Stromal cell of bone marrow (primary cell): ENCODE measurements around the gene DIP2C.
"Not testable (repeated sequence)": the region's sequence is repeated elsewhere in the genome, so short reads cannot be mapped to it uniquely, and the experiment has no call there.

Experiments
- DNase-seq: peaks from one replicate; pipeline ENCODE4 v3.0.0-alpha.2; 2012; ENCODE audit warnings: low read depth

Gene DIP2C, protein sequence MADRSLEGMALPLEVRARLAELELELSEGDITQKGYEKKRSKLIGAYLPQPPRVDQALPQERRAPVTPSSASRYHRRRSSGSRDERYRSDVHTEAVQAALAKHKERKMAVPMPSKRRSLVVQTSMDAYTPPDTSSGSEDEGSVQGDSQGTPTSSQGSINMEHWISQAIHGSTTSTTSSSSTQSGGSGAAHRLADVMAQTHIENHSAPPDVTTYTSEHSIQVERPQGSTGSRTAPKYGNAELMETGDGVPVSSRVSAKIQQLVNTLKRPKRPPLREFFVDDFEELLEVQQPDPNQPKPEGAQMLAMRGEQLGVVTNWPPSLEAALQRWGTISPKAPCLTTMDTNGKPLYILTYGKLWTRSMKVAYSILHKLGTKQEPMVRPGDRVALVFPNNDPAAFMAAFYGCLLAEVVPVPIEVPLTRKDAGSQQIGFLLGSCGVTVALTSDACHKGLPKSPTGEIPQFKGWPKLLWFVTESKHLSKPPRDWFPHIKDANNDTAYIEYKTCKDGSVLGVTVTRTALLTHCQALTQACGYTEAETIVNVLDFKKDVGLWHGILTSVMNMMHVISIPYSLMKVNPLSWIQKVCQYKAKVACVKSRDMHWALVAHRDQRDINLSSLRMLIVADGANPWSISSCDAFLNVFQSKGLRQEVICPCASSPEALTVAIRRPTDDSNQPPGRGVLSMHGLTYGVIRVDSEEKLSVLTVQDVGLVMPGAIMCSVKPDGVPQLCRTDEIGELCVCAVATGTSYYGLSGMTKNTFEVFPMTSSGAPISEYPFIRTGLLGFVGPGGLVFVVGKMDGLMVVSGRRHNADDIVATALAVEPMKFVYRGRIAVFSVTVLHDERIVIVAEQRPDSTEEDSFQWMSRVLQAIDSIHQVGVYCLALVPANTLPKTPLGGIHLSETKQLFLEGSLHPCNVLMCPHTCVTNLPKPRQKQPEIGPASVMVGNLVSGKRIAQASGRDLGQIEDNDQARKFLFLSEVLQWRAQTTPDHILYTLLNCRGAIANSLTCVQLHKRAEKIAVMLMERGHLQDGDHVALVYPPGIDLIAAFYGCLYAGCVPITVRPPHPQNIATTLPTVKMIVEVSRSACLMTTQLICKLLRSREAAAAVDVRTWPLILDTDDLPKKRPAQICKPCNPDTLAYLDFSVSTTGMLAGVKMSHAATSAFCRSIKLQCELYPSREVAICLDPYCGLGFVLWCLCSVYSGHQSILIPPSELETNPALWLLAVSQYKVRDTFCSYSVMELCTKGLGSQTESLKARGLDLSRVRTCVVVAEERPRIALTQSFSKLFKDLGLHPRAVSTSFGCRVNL (N-terminal part only)

DNA sequence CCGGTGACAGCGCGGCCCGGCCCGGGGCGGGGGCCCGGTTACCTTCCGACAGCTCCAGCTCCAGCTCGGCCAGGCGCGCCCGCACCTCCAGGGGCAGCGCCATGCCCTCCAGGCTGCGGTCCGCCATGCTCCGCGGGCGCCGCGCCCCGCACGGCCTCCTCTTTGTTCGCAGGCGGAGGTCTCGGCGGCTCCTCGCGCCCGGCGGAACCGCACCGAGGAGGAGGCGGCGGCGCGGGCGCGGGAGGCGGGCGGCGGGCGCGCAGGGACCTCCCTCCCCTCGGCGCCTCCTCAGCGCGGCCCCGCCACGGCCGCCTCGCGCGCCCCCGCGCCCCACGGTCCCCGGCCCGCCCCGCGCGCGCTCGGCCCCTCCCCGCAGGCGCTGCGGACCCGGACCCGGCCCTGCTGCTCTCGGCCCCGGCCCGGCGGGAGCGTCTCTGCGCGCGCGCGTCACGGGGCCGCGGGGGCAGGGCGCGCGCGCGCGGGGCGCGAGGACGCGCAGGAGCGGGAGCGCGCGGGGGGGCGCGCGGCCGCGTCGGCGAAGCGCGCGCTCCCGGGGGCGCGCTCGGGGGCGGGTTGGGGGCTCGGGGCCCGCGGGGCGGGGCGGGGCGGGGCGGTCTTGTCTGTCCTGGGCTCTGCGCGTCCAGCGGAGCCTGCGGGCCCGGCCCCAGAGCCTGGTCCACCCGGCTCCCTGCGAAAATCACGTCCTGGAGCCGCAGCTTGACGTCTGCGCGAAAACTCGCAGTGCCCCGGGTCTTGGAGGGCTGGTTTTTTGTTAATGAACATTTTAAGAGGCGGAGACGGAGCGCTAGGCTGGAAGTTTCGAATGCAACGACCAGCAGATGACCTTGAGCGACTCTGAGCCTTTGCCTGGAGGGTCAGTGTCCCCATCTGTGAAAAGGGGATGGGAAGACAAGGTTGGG, at the start of gene DIP2C:
Gene DIP2C (minus strand): TSS at position 217 of the 920 bp plus-strand sequence. CDS start 90 bp downstream, at position 127.
- peak; percentile 66 for DNase-seq

DNA sequence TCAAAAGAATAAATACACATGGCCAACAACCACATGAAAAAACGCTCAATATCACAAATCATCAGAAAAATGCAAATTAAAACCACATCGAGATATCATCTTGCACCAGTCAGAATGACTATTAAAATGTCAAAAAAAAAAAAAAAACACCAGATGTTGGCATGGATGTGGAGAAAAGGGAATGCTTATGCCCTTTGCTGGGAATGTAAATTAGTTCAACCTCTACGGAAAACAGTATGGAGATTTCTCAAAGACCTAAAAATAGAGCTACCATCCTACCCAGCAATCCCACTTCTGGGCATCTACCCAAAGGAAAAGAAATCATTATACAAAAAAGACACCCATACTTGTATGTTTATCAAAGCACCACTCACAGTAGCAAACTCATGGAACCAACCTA, 45.0 kb upstream of the DIP2C start:
- no peak for DNase-seq

DNA sequence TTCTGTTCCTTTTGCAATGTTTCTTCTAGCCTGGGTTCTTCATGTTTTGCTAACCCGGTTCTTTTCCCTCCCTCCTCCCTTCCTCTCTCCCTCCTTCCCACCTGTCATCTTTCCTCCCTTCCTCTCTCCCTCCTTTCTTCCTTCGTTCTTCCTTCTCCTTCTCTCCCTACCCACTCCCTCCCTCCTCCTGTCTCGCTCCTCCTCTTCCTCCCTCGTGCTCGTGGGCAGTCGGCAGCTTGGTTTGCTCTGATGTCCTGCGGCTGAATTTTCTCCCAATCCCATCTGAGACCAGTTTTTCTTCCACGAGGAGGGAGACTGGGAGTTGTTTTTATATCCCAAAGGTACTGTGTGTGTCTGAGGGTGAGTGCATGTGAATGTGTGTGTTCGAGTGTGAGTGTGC, 43.6 kb upstream of the DIP2C start:
- DNase-seq: no peak

DNA sequence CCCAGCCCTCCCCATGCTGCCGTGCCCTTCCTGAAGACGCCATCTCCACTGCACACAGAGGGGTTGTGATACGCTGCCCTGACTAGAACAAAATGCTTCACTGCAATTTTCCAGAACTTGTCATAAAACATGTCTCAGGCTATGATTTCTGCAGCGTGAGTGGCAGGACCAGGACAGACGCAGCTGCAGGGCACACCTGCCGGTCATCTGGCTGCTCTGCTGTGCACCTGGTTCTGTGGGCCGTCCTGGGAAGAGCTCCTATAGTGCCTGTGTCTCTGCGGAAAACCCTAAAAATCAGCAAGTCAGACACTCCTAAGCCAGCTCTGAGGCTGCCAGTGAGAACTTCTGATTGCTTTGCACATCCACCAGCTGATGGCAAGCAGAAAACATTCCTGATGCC, 39.7 kb upstream of the DIP2C start:
- DNase-seq: no peak

DNA sequence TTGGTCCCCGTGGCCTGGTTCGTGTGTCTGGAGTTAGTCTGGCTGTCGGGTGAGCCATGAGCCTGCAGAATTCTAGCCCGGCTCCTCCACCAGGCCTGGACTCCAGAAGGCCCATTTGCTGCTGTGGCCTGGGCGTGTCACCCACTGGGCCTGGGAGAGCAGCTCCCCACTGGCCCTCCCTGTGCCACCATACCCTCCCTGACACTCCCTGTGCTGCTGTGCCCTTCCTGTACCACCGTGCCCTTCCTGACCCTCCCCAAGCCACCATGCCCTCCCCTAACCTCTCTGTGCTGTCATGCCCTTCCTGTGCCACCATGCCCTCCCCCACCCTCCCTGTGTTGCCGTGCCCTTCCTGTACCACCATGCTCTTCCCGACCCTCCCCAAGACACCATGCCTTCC, 39.1 kb upstream of the DIP2C start:
- DNase-seq: no peak

DNA sequence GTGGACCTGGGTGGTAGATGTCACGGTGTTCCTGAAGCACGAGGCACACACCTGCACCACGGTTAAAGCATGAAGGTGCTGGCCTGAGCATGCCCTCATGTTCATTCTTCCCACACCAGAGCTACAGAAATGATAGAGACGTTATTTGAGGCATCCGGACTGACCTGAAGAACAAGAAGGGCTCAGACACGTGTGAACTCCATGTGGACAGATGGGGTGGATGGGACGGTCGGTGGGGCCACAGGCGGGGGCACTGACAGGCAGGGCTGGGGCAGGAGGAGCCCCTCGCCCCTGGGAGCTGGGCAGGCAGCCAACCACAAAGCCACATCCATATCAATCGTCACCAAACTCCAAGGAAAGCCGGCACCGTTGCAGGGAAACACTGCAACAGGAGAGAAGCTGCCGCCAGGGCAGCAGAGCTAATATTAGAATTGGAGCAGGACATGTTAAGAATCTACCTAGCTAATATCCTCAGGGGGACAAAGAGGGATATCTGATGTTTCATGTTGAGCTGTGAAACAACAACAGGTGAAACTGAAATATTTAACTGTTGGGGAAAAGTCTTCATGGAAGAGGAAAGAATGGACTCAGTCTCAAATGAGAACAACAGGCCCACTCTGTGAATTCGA, 37.8 kb upstream of the DIP2C start:
- DNase-seq: no peak

DNA sequence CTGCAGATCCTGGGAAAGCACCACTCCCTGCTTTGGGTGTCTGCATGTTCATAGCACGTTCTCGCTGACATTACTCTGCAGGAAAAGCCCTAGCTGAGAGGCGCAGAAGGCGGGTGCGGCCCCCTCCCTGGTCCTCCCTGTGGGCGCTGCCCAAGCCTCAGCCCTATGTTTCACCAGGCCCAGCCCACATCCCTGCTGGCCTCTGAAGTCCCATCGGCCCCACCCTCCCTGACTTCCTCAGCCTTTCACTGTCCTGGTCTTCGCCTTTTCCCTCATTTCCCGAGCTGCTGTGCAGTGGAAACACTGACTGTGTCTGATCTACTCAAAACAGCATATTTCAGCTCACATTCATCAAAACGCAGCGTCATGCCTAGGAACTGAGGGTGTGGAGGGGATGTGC, 36.3 kb upstream of the DIP2C start:
- peak; percentile 18 for DNase-seq

DNA sequence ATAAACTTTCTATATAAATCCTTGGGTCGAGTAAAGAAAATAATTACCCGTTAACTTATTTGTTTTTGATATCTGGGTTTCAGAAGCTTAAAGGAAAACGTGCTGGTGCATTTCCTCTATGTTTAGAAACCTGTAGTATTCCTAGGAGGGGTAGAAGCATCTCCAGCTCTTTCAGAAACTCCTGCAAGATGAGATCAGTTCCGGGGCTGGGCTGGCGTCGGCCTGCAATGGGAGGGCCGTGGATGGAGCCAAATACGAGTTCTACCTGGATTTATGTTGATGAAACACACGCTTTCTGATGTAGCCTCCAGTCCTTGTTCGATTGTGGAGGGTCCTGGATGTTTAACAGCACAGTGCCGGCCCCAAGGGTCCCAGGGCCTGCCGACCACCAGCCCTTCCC, 35.8 kb upstream of the DIP2C start:
- DNase-seq: no peak

DNA sequence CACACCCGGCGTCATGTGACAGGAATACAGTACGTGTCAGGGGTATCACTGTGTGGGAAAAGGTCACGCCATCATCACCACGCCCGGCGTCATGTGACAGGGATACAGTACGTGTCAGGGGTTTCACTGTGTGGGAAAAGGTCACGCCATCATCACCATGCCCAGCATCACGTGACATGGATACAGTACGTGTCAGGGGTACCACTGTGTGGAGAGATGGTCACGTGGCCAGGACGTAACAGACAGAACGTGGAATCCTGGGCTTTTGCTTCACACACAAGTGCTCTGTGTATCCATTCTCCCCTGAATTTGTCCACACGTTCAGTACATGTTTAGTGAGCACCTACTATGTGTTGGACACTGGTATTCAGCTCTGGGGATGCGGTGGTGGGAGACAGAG, 34.5 kb upstream of the DIP2C start:
- no peak for DNase-seq

DNA sequence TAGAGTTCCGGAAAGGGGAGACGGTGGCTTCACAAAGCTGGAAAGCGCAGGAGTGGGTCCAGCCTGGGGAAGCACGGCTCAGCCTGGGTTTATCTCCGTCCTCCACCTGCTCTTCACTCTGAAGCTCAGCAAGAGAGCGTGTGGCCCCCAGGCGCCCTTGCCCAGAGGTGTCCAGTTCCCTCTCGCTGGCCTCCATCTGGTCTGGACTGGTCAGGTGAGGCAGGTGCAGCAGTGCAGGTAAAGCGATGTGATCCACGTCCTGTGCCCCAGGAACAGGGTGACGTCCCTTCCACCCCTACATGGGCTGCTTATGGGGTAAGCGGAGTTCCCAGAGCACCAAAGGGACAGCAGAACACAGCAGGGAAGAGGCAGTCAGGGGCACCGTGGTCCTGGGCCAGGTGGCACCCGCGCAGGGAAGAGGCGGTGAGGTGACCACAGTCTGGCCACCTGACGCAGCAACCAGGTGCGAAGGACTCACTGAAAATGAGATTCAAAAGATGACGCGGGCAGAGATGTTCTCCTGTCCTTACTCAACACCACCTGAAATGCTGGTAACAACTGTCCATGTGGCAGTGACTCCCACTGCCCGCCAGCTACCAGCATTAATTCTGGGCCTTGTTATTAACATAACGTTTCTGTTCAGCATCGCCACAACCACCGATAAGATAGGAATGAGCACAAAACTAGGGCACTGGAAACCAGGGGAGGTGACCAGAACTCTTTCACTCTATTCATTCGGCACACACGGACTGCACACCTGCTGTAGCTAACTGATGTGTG, 33.0 kb upstream of the DIP2C start:
- DNase-seq: no peak

DNA sequence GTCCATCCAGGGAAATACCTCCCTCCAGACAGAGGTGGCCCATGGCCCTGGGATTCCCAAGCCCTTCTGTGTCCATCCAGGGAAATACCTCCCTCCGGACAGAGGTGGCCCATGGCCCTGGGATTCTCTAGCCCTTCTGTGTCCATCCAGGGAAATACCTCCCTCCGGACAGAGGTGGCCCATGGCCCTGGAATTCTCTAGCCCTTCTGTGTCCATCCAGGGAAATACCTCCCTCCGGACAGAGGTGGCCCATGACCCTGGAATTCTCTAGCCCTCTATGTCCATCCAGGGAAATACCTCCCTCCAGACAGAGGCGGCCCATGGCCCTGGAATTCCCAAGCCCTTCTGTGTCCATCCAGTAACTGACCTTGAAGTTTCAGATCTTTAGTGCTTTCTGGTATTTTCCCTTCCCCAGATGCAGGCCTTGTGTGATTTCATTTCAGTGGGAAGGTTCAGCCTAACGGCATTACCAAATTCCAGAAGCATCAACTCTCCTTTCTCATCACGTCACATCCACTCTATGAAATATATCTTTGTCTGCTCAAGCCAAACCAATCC, 28.8 kb upstream of the DIP2C start:
- DNase-seq: no peak

DNA sequence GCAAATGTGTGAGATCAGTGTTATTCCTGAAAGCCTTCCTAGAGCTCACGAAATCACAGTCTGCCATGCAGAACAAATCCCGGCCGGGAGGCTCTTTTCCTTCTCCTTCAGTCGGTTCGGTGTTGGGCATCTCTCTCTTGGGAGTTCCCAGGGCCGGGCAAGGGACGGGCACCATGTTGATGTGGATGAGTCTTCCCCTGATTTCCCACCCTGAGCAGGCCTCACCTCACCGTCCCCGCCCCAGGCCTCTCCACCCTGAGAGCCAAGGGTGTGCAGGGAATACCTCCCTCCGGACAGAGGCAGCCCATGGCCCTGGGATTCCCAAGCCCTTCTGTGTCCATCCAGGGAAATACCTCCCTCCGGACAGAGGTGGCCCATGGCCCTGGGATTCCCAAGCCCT, 28.0 kb upstream of the DIP2C start:
- no peak for DNase-seq

DNA sequence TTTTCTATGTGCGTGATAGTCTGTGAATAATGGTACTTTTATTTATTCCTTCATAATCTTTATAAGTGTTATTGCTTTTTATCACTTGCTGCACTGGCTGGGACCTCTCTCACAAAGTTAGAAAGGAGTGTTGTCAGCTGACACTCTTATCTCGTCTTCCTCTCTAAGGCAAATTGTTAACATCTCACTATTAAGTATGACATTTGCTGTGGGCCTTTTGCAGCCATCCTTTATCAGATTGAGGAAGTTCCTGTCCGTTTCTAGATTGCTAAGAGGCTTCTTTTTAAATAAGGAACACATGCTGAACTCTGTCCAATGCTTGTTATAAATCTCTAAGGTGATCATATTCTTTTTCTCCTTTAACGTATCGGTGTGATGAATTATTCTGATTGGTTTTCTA, 27.4 kb upstream of the DIP2C start:
- no peak for DNase-seq

DNA sequence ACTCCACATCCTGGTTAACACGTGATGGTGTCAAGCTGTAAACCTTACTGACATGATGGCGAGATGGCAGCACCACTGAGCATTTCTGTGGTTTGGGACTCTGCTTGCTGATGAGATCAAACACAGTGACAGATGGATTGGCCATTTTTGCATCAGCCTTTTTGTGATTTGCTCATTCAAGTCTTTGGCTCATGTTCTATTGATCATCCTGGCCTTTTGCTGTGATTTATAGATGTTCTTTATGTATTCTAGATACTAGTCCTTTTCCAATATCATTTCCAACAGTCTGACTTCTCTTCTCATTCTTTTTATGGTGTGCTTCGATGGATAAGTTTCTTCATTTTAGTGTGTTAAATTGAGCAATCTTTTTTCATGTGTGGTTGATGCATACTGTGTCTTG, 24.7 kb upstream of the DIP2C start:
- no peak for DNase-seq

DNA sequence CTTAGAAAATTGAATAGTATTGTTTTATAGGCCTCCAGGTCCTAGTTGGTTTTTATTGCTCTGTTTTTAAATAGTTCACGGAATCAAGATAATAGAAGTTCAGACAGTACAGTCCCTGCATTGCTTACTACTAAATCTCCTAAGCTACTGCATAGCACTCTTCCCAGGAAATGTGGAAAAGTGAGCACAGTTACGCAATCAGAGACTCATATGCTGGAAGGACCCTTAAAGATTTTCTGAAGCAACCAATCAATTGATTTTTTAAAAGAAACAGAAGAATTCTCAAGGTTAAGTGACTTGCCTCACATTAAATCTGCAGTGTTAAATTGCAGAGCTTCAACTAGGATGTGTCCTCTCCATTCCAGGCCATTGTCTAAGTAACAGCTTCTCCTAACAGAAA, 23.1 kb upstream of the DIP2C start:
- no peak for DNase-seq

DNA sequence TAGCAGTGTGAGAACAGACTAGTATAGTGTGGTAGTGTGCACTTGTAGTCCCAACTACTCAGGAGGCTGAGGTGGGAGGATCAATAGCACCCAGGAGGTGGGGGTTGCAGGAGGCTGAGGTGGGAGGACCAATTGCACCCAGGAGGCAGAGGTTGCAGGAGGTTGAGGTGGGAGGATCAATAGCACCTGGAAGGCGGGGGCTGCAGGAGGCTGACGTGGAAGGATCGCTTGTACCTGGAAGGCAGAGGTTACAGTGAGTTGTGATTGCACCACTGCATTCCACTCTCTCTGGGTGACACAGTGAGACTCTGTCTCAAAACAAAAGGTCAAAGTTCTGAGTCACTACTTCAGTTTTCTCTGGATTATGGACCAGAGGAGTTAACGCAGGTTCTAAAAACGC, 22.6 kb upstream of the DIP2C start:
- no peak for DNase-seq

DNA sequence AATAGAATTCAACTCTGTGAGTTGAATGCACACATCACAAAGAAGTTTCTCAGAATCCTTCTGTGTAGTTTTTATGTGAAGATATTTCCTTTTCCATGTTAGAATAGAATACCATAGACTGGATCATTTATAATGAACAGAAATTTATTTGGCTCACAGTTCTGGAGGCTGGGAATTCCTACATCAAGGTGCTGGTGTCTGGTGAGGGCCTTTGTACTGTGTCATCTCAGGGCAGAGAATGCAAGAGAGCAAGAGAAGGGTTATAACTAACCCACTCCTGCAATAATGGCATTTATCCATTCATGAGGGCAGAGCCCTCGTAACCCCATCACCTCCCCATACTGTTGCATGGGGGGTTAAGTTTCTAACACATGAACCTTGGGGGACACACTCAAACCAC, 18.4 kb upstream of the DIP2C start:
- no peak for DNase-seq

DNA sequence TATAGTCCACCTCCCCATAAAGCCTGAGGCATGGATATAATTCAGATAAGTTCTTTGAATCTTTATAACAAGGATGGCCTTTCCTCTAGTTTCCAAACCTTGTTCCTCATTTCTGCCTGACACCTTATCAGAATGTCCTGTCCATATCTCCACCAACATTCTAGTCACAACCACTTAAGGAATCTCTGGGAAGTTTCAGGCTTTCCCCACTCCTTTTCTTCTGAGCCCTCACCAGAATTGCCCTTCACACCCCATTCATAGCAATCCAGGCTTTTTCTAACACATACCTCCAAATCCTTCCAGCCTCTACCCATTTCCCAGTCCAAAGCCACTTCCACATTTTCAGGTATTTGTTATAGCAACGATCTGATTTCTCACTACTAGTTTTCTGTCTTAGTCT, 18.0 kb upstream of the DIP2C start:
- no peak for DNase-seq

DNA sequence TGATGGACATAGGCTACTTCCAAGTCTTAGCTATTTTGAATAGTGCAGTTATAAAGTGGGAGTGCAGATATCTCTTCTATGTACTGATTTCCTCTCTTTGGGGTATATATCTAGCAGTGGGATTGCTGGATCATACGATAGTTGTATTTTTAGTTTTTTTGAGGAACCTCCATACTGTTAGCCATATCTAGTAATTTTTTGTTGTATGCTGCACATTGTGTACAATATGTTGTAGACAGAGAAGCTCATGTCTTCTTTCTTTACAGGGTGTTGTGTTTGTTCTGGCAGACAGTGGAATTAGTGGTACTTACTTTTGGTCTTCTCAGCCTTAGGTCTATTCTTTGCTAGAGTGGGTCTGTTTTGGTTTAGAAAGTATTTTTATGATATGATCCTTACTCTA, 13.7 kb upstream of the DIP2C start:
- DNase-seq: no peak

DNA sequence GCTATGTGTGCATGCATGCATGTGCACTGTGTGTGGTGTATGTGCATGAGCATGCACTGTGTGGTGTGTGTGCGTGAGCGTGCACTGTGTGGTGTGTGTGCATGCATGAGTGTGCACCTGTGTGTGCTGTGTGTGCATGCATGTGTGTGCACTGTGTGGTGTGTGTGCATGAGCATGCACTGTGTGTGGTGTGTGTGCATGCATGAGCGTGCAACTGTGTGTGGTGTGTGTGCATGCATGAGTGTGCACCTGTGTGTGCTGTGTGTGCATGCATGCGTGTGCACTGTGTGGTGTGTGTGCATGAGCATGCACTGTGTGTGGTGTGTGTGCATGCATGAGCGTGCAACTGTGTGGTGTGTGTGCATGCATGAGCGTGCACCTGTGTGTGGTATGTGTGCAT, 10.7 kb upstream of the DIP2C start:
- DNase-seq: not testable (repeated sequence)
